Adrenal gland (tissue), 12 donors: Measurements from ENCODE around the gene TNK1. TPM values are rescaled to one million over a fixed set of nuclear protein-coding genes. Genes with fewer than 3 reads are reported as not detected.

Experiments used
- DNase-seq, 7 donors: peaks; one replicate each; pipeline ENCODE4 v3.0.0-alpha.2; 2019 to 2020
- H3K27ac ChIP-seq, 5 donors: fragments of 200-600 bp; sonication (generic) in 4 of 5; 1 replicate in 3 of 5; 2 replicates in 2 of 5; pipeline versions ENCODE4 v1.5.1 to v1.8.0; 2016 to 2020; ENCODE audit warnings: mild to moderate bottlenecking in 1 of 5
- H3K27me3 ChIP-seq: fragments of 200-600 bp; 2 replicates; pipeline ENCODE4 v1.8.0; 2021
- H3K36me3 ChIP-seq, 2 donors: fragments of 200-600 bp; replicated peaks in 1 of 2; 1 replicate in 1 of 2; 2 replicates in 1 of 2; pipeline versions ENCODE4 v1.5.1 to v1.8.0; 2018 to 2022
- H3K4me1 ChIP-seq, 2 donors: fragments of 200-600 bp; replicated peaks in 1 of 2; 1 replicate in 1 of 2; 2 replicates in 1 of 2; pipeline versions ENCODE4 v1.5.1 to v1.8.0; 2018 to 2021
- H3K4me3 ChIP-seq, 4 donors: fragments of 200-600 bp; sonication (generic) in 3 of 4; one replicate each; pipeline ENCODE4 v1.5.1; 2016 to 2018
- H3K9me3 ChIP-seq, 3 donors: fragments of 200-600 bp; sonication (generic) in 1 of 3; replicated peaks in 1 of 3; 1 replicate in 2 of 3; 2 replicates in 1 of 3; pipeline versions ENCODE4 v1.5.1 to v1.8.0; 2016 to 2021
- CTCF ChIP-seq, 6 experiments: fragments of 450-650 bp in 4 of 6; fragments of 200-600 bp in 2 of 6; sonication (generic) in 1 of 6; IDR thresholded peaks; 1 replicate in 5 of 6; 2 replicates in 1 of 6; pipeline versions ENCODE4 v1.5.1 to v1.8.0; 2016 to 2021; ENCODE audit warnings: antibody characterized with exemption in 6 of 6, mild to moderate bottlenecking in 2 of 6, moderate library complexity in 1 of 6
- POLR2A ChIP-seq, 2 donors: fragments of 450-650 bp; IDR thresholded peaks; one replicate each; pipeline ENCODE4 v1.6.1; 2017; ENCODE audit warnings: antibody characterized with exemption in 2 of 2, mild to moderate bottlenecking in 2 of 2, moderate library complexity in 1 of 2
- WGBS, 4 donors: extraction: QIAGEN DNeasy Blood & Tissue Kit in 2 of 4; methylation state at CpG; one replicate each; pipeline versions ENCODE4 v1.1.5 to v1.1.7; 2013 to 2017; 5-methylcytosine and 5-hydroxymethylcytosine counted together
- intact Hi-C, 2 donors: fragments of 100-400 bp; cut with DNase I; formaldehyde crosslinking; loops; one replicate each; pipeline versions ENCODE4 v1.14.1 to v1.15.0; 2022 to 2023
- polyA plus RNA-seq, 3 donors: library from polyadenylated mRNA; stranded (reverse); fragments of 200-250 nt in 2 of 3; fragments of 350-450 nt in 1 of 3; fragmentation: Illumina TruSeq in 1 of 3; extraction: RNeasy Lipid Tissue Mini Kit (QIAGEN cat#74804) in 1 of 3; gene quantifications; one replicate each; pipeline ENCODE4 v1.2.3, GENCODE V29; 2013 to 2014
- total RNA-seq, 9 donors: library from RNA; depleted of rRNA in 4 of 9; stranded (reverse); fragments of >200 nt in 4 of 9; fragments of 120-200 nt in 1 of 9; fragmentation: NEBNext Ultra II Directional in 1 of 9; extraction: Animal tissue kit (Norgen Biotek cat#: 25700) in 1 of 9; gene quantifications; one replicate each; pipeline versions ENCODE4 v1.1.0 to v1.2.4, GENCODE V29; 2013 to 2023
- donor health status: healthy with polysubstance abuse.
- donor health status: Bipolar disorder and iron deficiency.
- donor health status: DM: yes; HTN: yes; CAD: no.
- donor health status: DM: no; HTN: no; CAD: no.
- donor health status: DM: no; HTN: no; CAD: no.
- donor health status: DM: yes; HTN: yes; CAD: no.

Gene TNK1
- total and polyA plus RNA-seq, 12 donors: 0.06 to 8.7 (median 2.0) TPM

GRCh38 chr17:7417056-7417655 is 36.3 kb downstream of the TNK1 start:
- H3K4me1 ChIP-seq: no peaks in the 10 kb centered on the region
- TF ChIP-seq POLR2A (IDR thresholded peaks at IDR 0.05) (no peak), CTCF (IDR thresholded peaks at IDR 0.05) (no peak)
- H3K9me3 ChIP-seq: no peaks in the 10 kb centered on the region
- no peak overlapping the region for H3K4me3 ChIP-seq
- intact Hi-C loops: no loop called here
- 92 to 97% (median 95%) methylated on average over 30 to 54 of the region's 54 CpGs for WGBS, 4 donors
- H3K27me3 ChIP-seq: no peaks in the 10 kb centered on the region
- DNase-seq: no peak
- no peak overlapping the region for H3K27ac ChIP-seq
- no peaks in the 10 kb centered on the region for H3K36me3 ChIP-seq

GRCh38 chr17:7418472-7419152 is 37.7 kb downstream of the TNK1 start:
- H3K36me3 ChIP-seq: no peaks in the 10 kb centered on the region
- no peak overlapping the region for H3K4me3 ChIP-seq
- intact Hi-C loops: no loop called here
- no peaks in the 10 kb centered on the region for H3K4me1 ChIP-seq
- DNase-seq: no peak
- no peaks in the 10 kb centered on the region for H3K9me3 ChIP-seq
- WGBS, 4 donors: 59 to 70% (median 66%) methylated on average over 11 to 18 of the region's 18 CpGs
- H3K27me3 ChIP-seq: no peaks in the 10 kb centered on the region
- TF ChIP-seq POLR2A (IDR thresholded peaks at IDR 0.05) (no peak), CTCF (IDR thresholded peaks at IDR 0.05) (no peak)
- no peak overlapping the region for H3K27ac ChIP-seq

- Histone ChIP-seq H3K27me3 (no peaks in the 10 kb centered on the region), H3K9me3 (no peaks in the 10 kb centered on the region), H3K4me3 (no peak within 1 kb of the TSS), H3K27ac (no peak within 1 kb of the TSS), H3K36me3 (no peaks in the 10 kb centered on the region), H3K4me1 (no peaks in the 10 kb centered on the region)
- WGBS, 4 donors: 44 to 75% (median 75%) methylated on average over 8 to 17 of the region's 17 CpGs
- DNase-seq: no peak
- intact Hi-C loops: no loop called here
- TF ChIP-seq POLR2A (IDR thresholded peaks at IDR 0.05) (no peak), CTCF (IDR thresholded peaks at IDR 0.05) (no peak)
Observed at GRCh38 chr17:7419819-7420610, 39.1 kb downstream of the TNK1 start, which contains the start of gene SPEM1. SPEM1 (plus strand) TSS chr17:7420324; CDS start chr17:7420385, 61 bp downstream.

GRCh38 chr17:7421186-7421585 is 40.3 kb downstream of the TNK1 start:
- Histone ChIP-seq H3K27me3 (no peaks in the 10 kb centered on the region), H3K9me3 (no peaks in the 10 kb centered on the region), H3K4me3 (no peak overlapping the region), H3K27ac (no peak overlapping the region), H3K4me1 (no peaks in the 10 kb centered on the region), H3K36me3 (no peaks in the 10 kb centered on the region)
- TF ChIP-seq CTCF (IDR thresholded peaks at IDR 0.05) (no peak), POLR2A (IDR thresholded peaks at IDR 0.05) (no peak)
- WGBS, 4 donors: 77 to 96% (median 93%) methylated on average over 2 to 16 of the region's 16 CpGs
- no peak for DNase-seq
- intact Hi-C loops: no loop called here
